ENCODE data around the gene VPS39. TPM values are rescaled to one million over a fixed set of nuclear protein-coding genes. Genes with fewer than 3 reads are reported as not detected.
A peak's percentile ranks its signal among the peaks of the same experiment; 100 is the strongest.

Gene VPS39
- total RNA-seq, 3 donors from 2014 or later = 79.0 to 116 (median 89.9) TPM

DNA sequence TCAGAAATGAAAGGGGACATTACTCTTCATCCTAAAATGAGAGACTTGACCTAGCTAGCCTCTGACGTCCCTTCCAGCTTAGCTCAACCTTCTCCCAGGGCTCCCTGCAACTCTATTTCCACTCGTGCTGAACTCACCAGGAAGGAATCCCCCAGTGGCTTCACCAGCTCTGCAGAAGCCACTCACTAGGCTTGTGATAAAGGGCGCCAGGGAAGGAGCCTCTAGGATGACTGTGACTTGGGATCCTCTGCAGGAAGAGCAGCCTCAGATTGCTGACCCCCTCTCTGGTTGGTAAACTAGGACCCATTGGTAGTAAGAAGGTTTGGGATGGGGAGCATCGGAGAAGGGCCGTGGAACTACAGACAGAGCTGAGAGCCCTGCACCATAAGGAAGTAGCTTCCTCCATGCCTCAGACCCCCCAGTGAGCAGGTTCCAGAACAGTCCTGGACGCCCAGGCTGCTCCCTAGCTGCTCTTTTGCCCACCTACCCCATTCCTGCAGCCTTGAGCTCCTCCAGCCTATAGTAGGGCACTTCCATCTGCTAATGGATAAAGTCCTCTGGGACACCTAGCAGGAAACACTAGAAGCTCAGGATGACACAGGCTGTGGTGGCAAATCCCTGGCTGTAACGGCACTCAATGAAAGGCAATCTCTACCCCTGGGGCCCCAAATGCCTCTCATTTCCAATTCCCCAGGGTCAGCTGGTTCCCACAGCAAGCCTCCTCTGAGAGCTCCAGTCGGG lies 77.7 kb downstream of the VPS39 start:
- no peak for DNase-seq (ENCODE audit: low spot score in 2 of 2)
- no peaks in the 10 kb centered on the region for H3K27me3 ChIP-seq

DNA sequence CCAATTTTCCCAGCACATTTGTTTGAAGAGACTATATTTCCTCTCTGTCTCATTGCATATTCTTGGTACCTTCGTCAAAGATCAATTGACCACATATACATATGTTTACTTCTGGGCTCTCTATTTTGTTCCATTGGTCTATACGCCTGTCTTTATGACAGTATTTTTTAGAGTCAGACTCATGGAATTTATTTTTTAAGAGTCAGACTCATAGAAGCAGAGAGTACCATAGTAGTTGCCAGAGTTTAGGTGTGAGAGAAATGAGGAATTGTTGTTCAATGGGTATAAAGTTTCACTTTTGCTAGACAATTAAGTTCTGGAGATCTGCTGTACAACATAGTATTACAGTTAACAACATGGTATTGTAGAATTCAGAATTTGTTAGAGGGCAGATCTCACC lies 78.7 kb downstream of the VPS39 start:
- no peak for DNase-seq (ENCODE audit: low spot score in 2 of 2)
- Histone ChIP-seq H3K36me3 (no peaks in the 10 kb centered on the region), H3K4me1 (no peaks in the 10 kb centered on the region), H3K27me3 (no peaks in the 10 kb centered on the region), H3K27ac (no peak overlapping the region), H3K4me3 (no peak overlapping the region), H3K9me3 (no peaks in the 10 kb centered on the region)
- intact Hi-C loops (cut with DNase I; ENCODE audit: low total_unique reads) = no loop called here
- TF ChIP-seq POLR2A (IDR thresholded peaks at IDR 0.05) (no peak), POLR2AphosphoS5 (IDR thresholded peaks at IDR 0.05) (no peak)
- TF ChIP-seq, protein P1, sequence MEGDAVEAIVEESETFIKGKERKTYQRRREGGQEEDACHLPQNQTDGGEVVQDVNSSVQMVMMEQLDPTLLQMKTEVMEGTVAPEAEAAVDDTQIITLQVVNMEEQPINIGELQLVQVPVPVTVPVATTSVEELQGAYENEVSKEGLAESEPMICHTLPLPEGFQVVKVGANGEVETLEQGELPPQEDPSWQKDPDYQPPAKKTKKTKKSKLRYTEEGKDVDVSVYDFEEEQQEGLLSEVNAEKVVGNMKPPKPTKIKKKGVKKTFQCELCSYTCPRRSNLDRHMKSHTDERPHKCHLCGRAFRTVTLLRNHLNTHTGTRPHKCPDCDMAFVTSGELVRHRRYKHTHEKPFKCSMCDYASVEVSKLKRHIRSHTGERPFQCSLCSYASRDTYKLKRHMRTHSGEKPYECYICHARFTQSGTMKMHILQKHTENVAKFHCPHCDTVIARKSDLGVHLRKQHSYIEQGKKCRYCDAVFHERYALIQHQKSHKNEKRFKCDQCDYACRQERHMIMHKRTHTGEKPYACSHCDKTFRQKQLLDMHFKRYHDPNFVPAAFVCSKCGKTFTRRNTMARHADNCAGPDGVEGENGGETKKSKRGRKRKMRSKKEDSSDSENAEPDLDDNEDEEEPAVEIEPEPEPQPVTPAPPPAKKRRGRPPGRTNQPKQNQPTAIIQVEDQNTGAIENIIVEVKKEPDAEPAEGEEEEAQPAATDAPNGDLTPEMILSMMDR (IDR thresholded peaks at IDR 0.05) = no peak

More for the DNA sequence above, 77.7 kb downstream of the VPS39 start:
- H3K36me3 ChIP-seq = no peaks in the 10 kb centered on the region
- H3K4me3 ChIP-seq = no peak overlapping the region
- no peaks in the 10 kb centered on the region for H3K4me1 ChIP-seq
- H3K9me3 ChIP-seq = no peaks in the 10 kb centered on the region
- TF ChIP-seq POLR2AphosphoS5 (IDR thresholded peaks at IDR 0.05) (no peak), POLR2A (IDR thresholded peaks at IDR 0.05) (no peak)
- TF ChIP-seq, protein P1 (IDR thresholded peaks at IDR 0.05) = no peak
- H3K27ac ChIP-seq = no peak overlapping the region
- intact Hi-C loops (cut with DNase I; ENCODE audit: low total_unique reads) = no loop called here

DNA sequence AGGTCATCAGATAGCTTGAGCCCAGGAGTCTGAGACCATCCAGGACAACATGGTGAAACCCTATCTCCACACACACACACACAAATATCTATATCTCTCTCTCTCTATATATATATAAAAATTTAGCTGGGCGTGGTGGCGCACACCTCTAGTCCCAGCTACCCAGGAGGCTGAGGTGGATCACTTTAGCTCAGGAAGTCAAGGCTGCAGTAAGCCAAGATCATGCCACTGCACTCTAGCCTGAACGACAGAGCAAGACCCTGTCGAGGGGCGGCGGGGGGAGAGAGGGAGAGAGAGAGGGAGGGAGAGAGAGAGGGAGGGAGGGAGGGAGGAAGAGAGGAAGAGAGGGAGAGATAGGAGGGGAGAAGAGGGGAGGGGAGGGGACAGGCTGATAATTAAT lies 79.6 kb downstream of the VPS39 start:
- no peak for DNase-seq (ENCODE audit: low spot score in 2 of 2)
- Histone ChIP-seq H3K4me1 (no peaks in the 10 kb centered on the region), H3K4me3 (no peak overlapping the region), H3K36me3 (no peaks in the 10 kb centered on the region), H3K9me3 (no peaks in the 10 kb centered on the region), H3K27me3 (no peaks in the 10 kb centered on the region), H3K27ac (no peak overlapping the region)
- TF ChIP-seq POLR2A (IDR thresholded peaks at IDR 0.05) (no peak), POLR2AphosphoS5 (IDR thresholded peaks at IDR 0.05) (no peak)
- TF ChIP-seq, protein P1 (IDR thresholded peaks at IDR 0.05) = no peak
- intact Hi-C loops (cut with DNase I; ENCODE audit: low total_unique reads) = no loop called here

DNA sequence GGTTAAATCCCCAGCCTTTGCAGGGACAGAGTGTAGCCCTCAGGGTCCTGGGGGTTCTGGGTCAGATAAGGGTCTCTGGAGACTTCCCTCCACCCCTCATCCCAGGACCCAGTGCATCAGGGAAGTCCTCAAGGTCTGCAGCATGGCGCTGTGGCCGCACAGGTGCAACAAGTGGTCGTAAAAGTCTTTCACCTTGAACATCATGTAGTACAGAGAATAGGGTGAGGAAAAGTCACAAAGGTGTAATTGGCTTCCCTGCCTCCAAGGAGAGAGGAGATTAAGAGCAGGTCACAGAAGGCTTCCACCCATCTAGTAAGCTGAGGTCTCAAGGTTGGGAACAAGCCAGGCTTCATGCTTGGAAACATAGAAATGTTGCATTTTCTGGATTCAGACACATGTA lies 84.6 kb downstream of the VPS39 start:
- no peak overlapping the region for H3K4me3 ChIP-seq
- no peaks in the 10 kb centered on the region for H3K9me3 ChIP-seq
- intact Hi-C loops (cut with DNase I; ENCODE audit: low total_unique reads) = no loop called here
- no peaks in the 10 kb centered on the region for H3K4me1 ChIP-seq
- H3K36me3 ChIP-seq = no peaks in the 10 kb centered on the region
- no peak for DNase-seq (ENCODE audit: low spot score in 2 of 2)
- H3K27ac ChIP-seq = no peak overlapping the region
- no peak for TF ChIP-seq POLR2A (IDR thresholded peaks at IDR 0.05)
- TF ChIP-seq, protein P1 (IDR thresholded peaks at IDR 0.05) = no peak
- no peak for TF ChIP-seq POLR2AphosphoS5 (IDR thresholded peaks at IDR 0.05)
- H3K27me3 ChIP-seq = no peaks in the 10 kb centered on the region

DNA sequence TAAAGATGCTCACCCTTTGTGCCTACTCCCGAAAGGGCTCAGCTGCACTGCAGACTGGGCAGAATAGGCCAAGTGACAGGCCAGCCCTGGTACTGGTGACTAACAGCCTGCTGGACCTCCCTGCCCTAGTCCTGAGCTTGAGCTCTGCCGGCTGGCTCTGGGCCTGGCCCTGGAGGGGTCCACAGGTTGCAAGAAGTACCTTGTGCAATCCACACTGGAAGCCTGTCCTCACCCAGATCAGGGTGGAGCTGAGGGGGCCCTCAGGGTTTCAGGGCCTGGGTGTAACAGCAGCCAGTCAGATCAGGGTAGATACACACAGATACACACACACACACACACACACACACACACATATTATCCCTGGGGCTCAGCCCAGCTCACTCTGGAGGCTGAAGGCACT lies 86.4 kb downstream of the VPS39 start:
- H3K9me3 ChIP-seq = no peaks in the 10 kb centered on the region
- intact Hi-C loops (cut with DNase I; ENCODE audit: low total_unique reads) = no loop called here

More for the DNA sequence above, 86.4 kb downstream of the VPS39 start:
- Histone ChIP-seq H3K36me3 (no peaks in the 10 kb centered on the region), H3K4me3 (no peak overlapping the region), H3K27ac (no peak overlapping the region), H3K27me3 (no peaks in the 10 kb centered on the region), H3K4me1 (no peaks in the 10 kb centered on the region)
- DNase-seq (ENCODE audit: low spot score in 2 of 2) = peak in 1 of 2 donors; percentile 63
- no peak for TF ChIP-seq POLR2A (IDR thresholded peaks at IDR 0.05)
- no peak for TF ChIP-seq POLR2AphosphoS5 (IDR thresholded peaks at IDR 0.05)
- TF ChIP-seq, protein P1 (IDR thresholded peaks at IDR 0.05) = no peak
